DMS79 (cell line): ENCODE results near the gene ADARB2.

ENCODE experiments used
- DNase-seq: peaks from one replicate; lab custom pipeline; 2025; lab: John Stamatoyannopoulos, UW

The ADARB2 gene

GRCh38 chr10:1188558-1189135, 548.7 kb downstream of the ADARB2 start:
- no peak for DNase-seq

GRCh38 chr10:1187855-1188557, 549.3 kb downstream of the ADARB2 start:
- no peak for DNase-seq

GRCh38 chr10:1187151-1187854, 550.0 kb downstream of the ADARB2 start:
- no peak for DNase-seq

GRCh38 chr10:1186683-1186990, 550.7 kb downstream of the ADARB2 start:
- no peak for DNase-seq

- DNase-seq = no peak
Measured at GRCh38 chr10:1185911-1186682, 551.2 kb downstream of the ADARB2 start.

GRCh38 chr10:1184541-1185430, 552.5 kb downstream of the ADARB2 start:
- no peak for DNase-seq

GRCh38 chr10:1183701-1184100, 553.6 kb downstream of the ADARB2 start:
- no peak for DNase-seq

GRCh38 chr10:1183033-1183396, 554.3 kb downstream of the ADARB2 start:
- DNase-seq = no peak

- DNase-seq = no peak
Measured at GRCh38 chr10:1182280-1183032, 554.9 kb downstream of the ADARB2 start.

GRCh38 chr10:1180836-1181235, 556.5 kb downstream of the ADARB2 start:
- no peak for DNase-seq

- DNase-seq = no peak
Measured at GRCh38 chr10:1180071-1180730, 557.1 kb downstream of the ADARB2 start.

- no peak for DNase-seq
Measured at GRCh38 chr10:1179346-1180070, 557.8 kb downstream of the ADARB2 start.

GRCh38 chr10:1178506-1178905, 558.8 kb downstream of the ADARB2 start:
- no peak for DNase-seq

GRCh38 chr10:1177936-1178335, 559.4 kb downstream of the ADARB2 start:
- DNase-seq = no peak

- no peak for DNase-seq
Measured at GRCh38 chr10:1175956-1176565, 561.3 kb downstream of the ADARB2 start.

- DNase-seq = no peak
Measured at GRCh38 chr10:1174022-1174421, 563.3 kb downstream of the ADARB2 start.

- DNase-seq = no peak
Measured at GRCh38 chr10:1173091-1173490, 564.2 kb downstream of the ADARB2 start.

GRCh38 chr10:1172256-1172984, 564.9 kb downstream of the ADARB2 start:
- DNase-seq = no peak

GRCh38 chr10:1171586-1171985, 565.7 kb downstream of the ADARB2 start:
- DNase-seq = no peak
